ENCODE measurements around the gene DBNL. TPM values are rescaled to one million over a fixed set of nuclear protein-coding genes. Genes with fewer than 3 reads are reported as not detected.

Gene DBNL
- total RNA-seq, 1 donor from 2014 or later = 154 TPM

DNA sequence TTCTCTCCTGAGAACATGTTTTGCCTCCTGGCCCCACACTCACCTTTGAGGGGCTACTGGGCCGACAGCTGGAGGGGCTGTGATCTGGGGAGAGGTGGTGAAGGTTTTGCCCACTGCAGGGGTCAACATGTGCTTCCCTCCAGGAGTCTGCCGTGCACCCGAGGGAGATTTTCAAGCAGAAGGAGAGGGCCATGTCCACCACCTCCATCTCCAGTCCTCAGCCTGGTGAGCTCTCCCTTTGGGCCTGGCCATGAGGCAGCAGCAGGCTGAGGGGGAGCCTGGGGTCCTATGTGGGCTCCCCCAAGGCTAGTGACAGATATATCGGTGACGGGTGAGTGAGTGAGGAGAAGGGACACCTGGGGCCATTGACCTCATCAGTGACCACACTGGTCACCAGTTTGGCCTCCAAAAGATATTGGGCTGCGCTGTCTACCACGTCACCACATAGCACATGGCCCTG is 14.3 kb downstream of the DBNL start:
- no peaks in the 10 kb centered on the region for H3K36me3 Mint-ChIP-seq (ENCODE audit: unreplicated experiment)

DNA sequence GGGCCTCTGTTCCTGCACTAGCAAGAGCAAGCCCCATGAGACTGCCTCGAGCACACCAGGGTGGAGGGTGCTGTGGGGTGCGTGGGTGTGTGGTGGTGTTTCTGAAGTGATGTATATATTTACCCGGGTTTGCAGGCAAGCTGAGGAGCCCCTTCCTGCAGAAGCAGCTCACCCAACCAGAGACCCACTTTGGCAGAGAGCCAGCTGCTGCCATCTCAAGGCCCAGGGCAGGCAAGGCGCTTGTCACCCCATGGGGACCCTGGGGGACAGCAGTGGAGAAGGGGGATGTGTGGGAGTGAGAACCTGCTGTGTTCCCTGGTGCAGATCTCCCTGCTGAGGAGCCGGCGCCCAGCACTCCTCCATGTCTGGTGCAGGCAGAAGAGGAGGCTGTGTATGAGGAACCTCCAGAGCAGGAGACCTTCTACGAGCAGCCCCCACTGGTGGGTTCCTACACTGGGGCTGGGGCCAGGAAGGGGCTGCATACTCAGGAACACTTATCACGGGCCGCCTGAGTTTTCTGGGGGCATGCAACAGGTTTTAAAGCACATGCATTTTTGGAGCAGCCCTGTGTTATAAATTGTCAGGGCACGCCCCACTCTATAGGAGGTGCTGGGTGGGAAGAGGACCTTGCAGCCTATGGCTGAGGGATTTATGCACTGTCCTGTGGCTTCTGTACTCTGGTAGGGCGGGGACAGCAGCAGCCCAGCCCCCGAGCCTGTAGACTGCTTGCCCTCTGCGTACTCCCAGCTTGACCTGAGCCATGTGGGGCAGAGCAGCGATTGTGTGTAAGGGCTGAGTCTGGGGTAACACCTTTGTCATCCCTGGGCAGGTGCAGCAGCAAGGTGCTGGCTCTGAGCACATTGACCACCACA is 15.0 kb downstream of the DBNL start:
- Mint-ChIP-seq H3K4me3 (ENCODE audit: unreplicated experiment) (no peak overlapping the region), H3K27ac (ENCODE audit: unreplicated experiment) (no peak overlapping the region)

More for the DNA sequence above, 14.3 kb downstream of the DBNL start:
- Mint-ChIP-seq H3K4me1 (ENCODE audit: low read depth, unreplicated experiment) (peaks cover 2% of the 10 kb centered on the region), H3K9me3 (ENCODE audit: unreplicated experiment) (peaks cover 2% of the 10 kb centered on the region), H3K4me3 (ENCODE audit: unreplicated experiment) (no peak overlapping the region), H3K27ac (ENCODE audit: unreplicated experiment) (no peak overlapping the region), H3K27me3 (ENCODE audit: unreplicated experiment) (peaks cover 8% of the 10 kb centered on the region)
- TF ChIP-seq, protein P1, sequence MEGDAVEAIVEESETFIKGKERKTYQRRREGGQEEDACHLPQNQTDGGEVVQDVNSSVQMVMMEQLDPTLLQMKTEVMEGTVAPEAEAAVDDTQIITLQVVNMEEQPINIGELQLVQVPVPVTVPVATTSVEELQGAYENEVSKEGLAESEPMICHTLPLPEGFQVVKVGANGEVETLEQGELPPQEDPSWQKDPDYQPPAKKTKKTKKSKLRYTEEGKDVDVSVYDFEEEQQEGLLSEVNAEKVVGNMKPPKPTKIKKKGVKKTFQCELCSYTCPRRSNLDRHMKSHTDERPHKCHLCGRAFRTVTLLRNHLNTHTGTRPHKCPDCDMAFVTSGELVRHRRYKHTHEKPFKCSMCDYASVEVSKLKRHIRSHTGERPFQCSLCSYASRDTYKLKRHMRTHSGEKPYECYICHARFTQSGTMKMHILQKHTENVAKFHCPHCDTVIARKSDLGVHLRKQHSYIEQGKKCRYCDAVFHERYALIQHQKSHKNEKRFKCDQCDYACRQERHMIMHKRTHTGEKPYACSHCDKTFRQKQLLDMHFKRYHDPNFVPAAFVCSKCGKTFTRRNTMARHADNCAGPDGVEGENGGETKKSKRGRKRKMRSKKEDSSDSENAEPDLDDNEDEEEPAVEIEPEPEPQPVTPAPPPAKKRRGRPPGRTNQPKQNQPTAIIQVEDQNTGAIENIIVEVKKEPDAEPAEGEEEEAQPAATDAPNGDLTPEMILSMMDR (IDR thresholded peaks at IDR 0.05; ENCODE audit: partially characterized antibody, unreplicated experiment) = no peak
- DNase-seq = no peak

DNA sequence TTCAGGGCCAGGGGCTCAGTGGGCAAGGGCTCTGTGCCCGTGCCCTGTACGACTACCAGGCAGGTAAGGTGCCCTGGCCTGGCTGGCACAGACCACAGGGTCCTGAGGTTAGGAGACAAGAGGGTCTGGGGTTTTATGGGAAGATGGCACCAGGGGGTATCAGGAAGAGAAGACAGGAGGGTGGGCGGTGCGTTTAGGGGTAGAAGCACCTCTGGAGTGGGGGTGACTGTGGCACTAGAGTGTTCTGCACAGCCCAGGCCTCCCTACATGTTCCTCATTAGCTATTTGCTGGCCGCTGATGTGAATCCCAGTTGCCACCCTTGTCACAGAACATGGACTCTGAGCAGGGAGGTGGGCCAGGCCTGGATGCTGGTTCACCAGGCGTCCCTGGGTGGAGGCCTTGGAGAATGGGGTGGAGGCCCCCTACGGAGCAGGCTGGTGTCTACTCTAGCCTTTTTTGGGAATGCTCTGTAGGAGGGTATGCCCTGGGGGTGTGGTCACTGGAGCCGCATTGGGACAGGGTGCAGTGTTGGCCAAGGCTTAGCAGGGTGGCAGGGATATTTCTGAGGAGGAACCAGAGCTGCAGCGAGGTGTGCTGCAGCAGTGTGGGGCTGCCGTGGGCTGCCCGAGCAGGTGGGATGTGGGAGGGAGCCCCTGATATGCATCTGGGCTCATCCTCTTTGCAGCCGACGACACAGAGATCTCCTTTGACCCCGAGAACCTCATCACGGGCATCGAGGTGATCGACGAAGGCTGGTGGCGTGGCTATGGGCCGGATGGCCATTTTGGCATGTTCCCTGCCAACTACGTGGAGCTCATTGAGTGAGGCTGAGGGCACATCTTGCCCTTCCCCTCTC is 15.8 kb downstream of the DBNL start:
- Mint-ChIP-seq H3K27ac (ENCODE audit: unreplicated experiment) (no peak overlapping the region), H3K9me3 (ENCODE audit: unreplicated experiment) (peaks cover 4% of the 10 kb centered on the region), H3K4me3 (ENCODE audit: unreplicated experiment) (no peak overlapping the region), H3K36me3 (ENCODE audit: unreplicated experiment) (no peaks in the 10 kb centered on the region), H3K4me1 (ENCODE audit: low read depth, unreplicated experiment) (peaks cover 3% of the 10 kb centered on the region), H3K27me3 (ENCODE audit: unreplicated experiment) (peaks cover 10% of the 10 kb centered on the region)
- TF ChIP-seq, protein P1 (IDR thresholded peaks at IDR 0.05; ENCODE audit: partially characterized antibody, unreplicated experiment) = no peak
- DNase-seq = no peak

More for the DNA sequence above, 15.0 kb downstream of the DBNL start:
- TF ChIP-seq, protein P1 (IDR thresholded peaks at IDR 0.05; ENCODE audit: partially characterized antibody, unreplicated experiment) = no peak
- H3K27me3 Mint-ChIP-seq (ENCODE audit: unreplicated experiment) = peaks cover 9% of the 10 kb centered on the region
- H3K4me1 Mint-ChIP-seq (ENCODE audit: low read depth, unreplicated experiment) = peaks cover 2% of the 10 kb centered on the region
- no peak for DNase-seq
- no peaks in the 10 kb centered on the region for H3K36me3 Mint-ChIP-seq (ENCODE audit: unreplicated experiment)
- peaks cover 2% of the 10 kb centered on the region for H3K9me3 Mint-ChIP-seq (ENCODE audit: unreplicated experiment)

DNA sequence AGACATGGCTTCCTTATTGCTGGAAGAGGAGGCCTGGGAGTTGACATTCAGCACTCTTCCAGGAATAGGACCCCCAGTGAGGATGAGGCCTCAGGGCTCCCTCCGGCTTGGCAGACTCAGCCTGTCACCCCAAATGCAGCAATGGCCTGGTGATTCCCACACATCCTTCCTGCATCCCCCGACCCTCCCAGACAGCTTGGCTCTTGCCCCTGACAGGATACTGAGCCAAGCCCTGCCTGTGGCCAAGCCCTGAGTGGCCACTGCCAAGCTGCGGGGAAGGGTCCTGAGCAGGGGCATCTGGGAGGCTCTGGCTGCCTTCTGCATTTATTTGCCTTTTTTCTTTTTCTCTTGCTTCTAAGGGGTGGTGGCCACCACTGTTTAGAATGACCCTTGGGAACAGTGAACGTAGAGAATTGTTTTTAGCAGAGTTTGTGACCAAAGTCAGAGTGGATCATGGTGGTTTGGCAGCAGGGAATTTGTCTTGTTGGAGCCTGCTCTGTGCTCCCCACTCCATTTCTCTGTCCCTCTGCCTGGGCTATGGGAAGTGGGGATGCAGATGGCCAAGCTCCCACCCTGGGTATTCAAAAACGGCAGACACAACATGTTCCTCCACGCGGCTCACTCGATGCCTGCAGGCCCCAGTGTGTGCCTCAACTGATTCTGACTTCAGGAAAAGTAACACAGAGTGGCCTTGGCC is 16.6 kb downstream of the DBNL start:
- Mint-ChIP-seq H3K4me1 (ENCODE audit: low read depth, unreplicated experiment) (peaks cover 8% of the 10 kb centered on the region), H3K9me3 (ENCODE audit: unreplicated experiment) (peaks cover 6% of the 10 kb centered on the region), H3K4me3 (ENCODE audit: unreplicated experiment) (no peak overlapping the region), H3K36me3 (ENCODE audit: unreplicated experiment) (no peaks in the 10 kb centered on the region), H3K27me3 (ENCODE audit: unreplicated experiment) (peaks cover 14% of the 10 kb centered on the region), H3K27ac (ENCODE audit: unreplicated experiment) (no peak overlapping the region)
- no peak for DNase-seq
- TF ChIP-seq, protein P1 (IDR thresholded peaks at IDR 0.05; ENCODE audit: partially characterized antibody, unreplicated experiment) = no peak

Measured in glutamatergic neuron (in vitro differentiated cells).